ENCODE results near the gene MTF2.

DNA sequence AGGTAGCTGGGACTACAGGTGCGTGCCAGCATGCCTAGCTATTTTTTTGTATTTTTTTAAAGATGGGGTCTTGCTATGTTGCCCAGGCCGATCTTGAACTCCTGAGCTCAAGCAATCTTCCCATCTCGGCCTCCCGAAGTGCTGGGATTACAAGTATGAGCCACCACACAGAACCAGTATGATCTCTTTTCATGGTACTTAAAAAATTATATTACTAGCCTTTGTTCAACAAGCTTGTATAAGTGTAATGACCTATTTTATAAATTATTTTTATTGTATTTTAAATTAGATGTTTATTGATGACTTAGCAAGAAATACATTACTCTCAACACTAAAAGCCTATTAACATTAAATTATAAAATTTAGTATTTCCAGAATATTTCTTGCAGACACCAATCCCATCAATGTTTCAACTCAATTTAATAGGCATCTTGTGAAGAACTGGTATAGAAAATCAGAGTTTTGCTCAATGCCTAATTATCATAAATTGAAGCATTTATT lies 36.0 kb upstream of the MTF2 start:
- TF ChIP-seq POLR2A (IDR thresholded peaks at IDR 0.05) (no peak), EP300 (IDR thresholded peaks at IDR 0.05) (no peak)
- TF ChIP-seq, protein P1, sequence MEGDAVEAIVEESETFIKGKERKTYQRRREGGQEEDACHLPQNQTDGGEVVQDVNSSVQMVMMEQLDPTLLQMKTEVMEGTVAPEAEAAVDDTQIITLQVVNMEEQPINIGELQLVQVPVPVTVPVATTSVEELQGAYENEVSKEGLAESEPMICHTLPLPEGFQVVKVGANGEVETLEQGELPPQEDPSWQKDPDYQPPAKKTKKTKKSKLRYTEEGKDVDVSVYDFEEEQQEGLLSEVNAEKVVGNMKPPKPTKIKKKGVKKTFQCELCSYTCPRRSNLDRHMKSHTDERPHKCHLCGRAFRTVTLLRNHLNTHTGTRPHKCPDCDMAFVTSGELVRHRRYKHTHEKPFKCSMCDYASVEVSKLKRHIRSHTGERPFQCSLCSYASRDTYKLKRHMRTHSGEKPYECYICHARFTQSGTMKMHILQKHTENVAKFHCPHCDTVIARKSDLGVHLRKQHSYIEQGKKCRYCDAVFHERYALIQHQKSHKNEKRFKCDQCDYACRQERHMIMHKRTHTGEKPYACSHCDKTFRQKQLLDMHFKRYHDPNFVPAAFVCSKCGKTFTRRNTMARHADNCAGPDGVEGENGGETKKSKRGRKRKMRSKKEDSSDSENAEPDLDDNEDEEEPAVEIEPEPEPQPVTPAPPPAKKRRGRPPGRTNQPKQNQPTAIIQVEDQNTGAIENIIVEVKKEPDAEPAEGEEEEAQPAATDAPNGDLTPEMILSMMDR (IDR thresholded peaks at IDR 0.05): no peak

Data from tibial nerve (tissue), 4 donors.